WERI-Rb-1 (cell line): ENCODE measurements around the gene GDPD1.
"Not testable (repeated sequence)": the region's sequence is repeated elsewhere in the genome, so short reads cannot be mapped to it uniquely, and the experiment has no call there.

Source experiments
- DNase-seq: peaks from one replicate; pipeline ENCODE4 v3.0.0-alpha.2; 2020
- H3K27ac ChIP-seq: fragments of 250-450 bp; sonication (Bioruptor Pico); 2 replicates; pipeline ENCODE4 v1.5.1; 2020; ENCODE audit warnings: mild to moderate bottlenecking, moderate library complexity
- H3K27me3 ChIP-seq: fragments of 250-450 bp; sonication (Bioruptor Pico); 2 replicates; pipeline ENCODE4 v1.5.1; 2021; ENCODE audit warnings: mild to moderate bottlenecking, low read depth, moderate library complexity; ENCODE audit not compliant: insufficient read depth, severe bottlenecking
- H3K36me3 ChIP-seq: fragments of 250-450 bp; sonication (Bioruptor Pico); 2 replicates; pipeline ENCODE4 v1.5.1; 2020; ENCODE audit warnings: mild to moderate bottlenecking, moderate library complexity
- H3K4me3 ChIP-seq: 2 replicates; pipeline ENCODE4 v1.5.1; 2011; ENCODE audit warnings: low read depth, mild to moderate bottlenecking, control low read depth, low read length
- H3K9me3 ChIP-seq: fragments of 250-450 bp; sonication (Bioruptor Pico); 2 replicates; pipeline ENCODE4 v1.5.1; 2021; ENCODE audit warnings: mild to moderate bottlenecking, moderate library complexity; ENCODE audit not compliant: severe bottlenecking
- CTCF ChIP-seq: IDR thresholded peaks from 2 replicates; pipeline ENCODE4 v1.5.1; 2011; ENCODE audit warnings: low read depth, mild to moderate bottlenecking, control low read depth, inconsistent platforms, low read length

GDPD1 gene

GRCh38 chr17:59310263-59310920 lies 90.1 kb downstream of the GDPD1 start:
- TF ChIP-seq CTCF = no peak
- no peaks in the 10 kb centered on the region for H3K9me3 ChIP-seq
- no peaks in the 10 kb centered on the region for H3K27me3 ChIP-seq
- H3K36me3 ChIP-seq = no peaks in the 10 kb centered on the region
- no peak overlapping the region for H3K27ac ChIP-seq
- DNase-seq = no peak
- H3K4me3 ChIP-seq = no peak overlapping the region

GRCh38 chr17:59311051-59311468 lies 90.7 kb downstream of the GDPD1 start:
- H3K27ac ChIP-seq = no peak overlapping the region
- no peaks in the 10 kb centered on the region for H3K9me3 ChIP-seq
- peak; percentile 48 for DNase-seq
- H3K4me3 ChIP-seq = no peak overlapping the region
- no peaks in the 10 kb centered on the region for H3K27me3 ChIP-seq
- no peaks in the 10 kb centered on the region for H3K36me3 ChIP-seq
- peak; percentile 76 for TF ChIP-seq CTCF

GRCh38 chr17:59311521-59311920 lies 91.2 kb downstream of the GDPD1 start:
- H3K4me3 ChIP-seq, DNase-seq, H3K36me3 ChIP-seq, H3K27me3 ChIP-seq, H3K9me3 ChIP-seq, H3K27ac ChIP-seq: not testable (repeated sequence)

- no peak for TF ChIP-seq CTCF
- Histone ChIP-seq H3K27me3 (no peaks in the 10 kb centered on the region), H3K36me3 (no peaks in the 10 kb centered on the region), H3K4me3 (no peak overlapping the region), H3K27ac (no peak overlapping the region), H3K9me3 (no peaks in the 10 kb centered on the region)
- no peak for DNase-seq
Measured at GRCh38 chr17:59315866-59316265, 95.6 kb downstream of the GDPD1 start.
